ENCODE data around the gene MON2.

DNA sequence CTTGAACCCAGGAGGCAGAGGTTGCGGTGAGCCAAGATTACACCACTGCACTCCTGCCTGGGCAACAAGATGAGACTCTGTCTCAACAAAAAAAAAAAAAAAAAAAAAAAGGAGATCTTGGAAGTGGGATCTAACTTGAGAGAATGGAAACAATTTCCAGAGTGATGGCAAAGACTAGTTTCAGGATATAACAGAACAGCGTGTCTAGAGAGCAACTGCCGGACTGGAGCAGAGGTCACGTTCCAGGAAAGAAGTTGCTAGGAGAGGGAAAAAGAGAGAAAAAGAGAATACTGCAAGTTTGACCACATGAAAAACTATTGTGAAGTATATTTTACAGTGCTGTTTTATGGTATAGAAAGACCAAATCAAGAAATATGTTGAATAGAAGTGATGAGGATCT lies 118.0 kb downstream of the MON2 start:
- TF ChIP-seq, protein P1, sequence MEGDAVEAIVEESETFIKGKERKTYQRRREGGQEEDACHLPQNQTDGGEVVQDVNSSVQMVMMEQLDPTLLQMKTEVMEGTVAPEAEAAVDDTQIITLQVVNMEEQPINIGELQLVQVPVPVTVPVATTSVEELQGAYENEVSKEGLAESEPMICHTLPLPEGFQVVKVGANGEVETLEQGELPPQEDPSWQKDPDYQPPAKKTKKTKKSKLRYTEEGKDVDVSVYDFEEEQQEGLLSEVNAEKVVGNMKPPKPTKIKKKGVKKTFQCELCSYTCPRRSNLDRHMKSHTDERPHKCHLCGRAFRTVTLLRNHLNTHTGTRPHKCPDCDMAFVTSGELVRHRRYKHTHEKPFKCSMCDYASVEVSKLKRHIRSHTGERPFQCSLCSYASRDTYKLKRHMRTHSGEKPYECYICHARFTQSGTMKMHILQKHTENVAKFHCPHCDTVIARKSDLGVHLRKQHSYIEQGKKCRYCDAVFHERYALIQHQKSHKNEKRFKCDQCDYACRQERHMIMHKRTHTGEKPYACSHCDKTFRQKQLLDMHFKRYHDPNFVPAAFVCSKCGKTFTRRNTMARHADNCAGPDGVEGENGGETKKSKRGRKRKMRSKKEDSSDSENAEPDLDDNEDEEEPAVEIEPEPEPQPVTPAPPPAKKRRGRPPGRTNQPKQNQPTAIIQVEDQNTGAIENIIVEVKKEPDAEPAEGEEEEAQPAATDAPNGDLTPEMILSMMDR (conservative IDR thresholded peaks at IDR 0.05 in 1 of 2, IDR thresholded peaks at IDR 0.05 in 1 of 2; ENCODE audit: low read depth in 1 of 2, low read length in 2 of 2), result no peak
- no peak for TF ChIP-seq EZH2 (IDR thresholded peaks at IDR 0.05; ENCODE audit: low read length, missing control alignments)
